NCI-H2196 treated with DMSO at 0.1 percent for 48 hours (cell line): ENCODE results near the gene KRTAP12-2.
"Not testable (repeated sequence)": the region's sequence is repeated elsewhere in the genome, so short reads cannot be mapped to it uniquely, and the experiment has no call there.

ENCODE experiments used
- DNase-seq: peaks from one replicate; lab custom pipeline; 2025; ENCODE audit not compliant: unreplicated experiment; lab: John Stamatoyannopoulos, UW

KRTAP12-2 gene

GRCh38 chr21:44632067-44632466 lies 34.7 kb downstream of the KRTAP12-2 start:
- DNase-seq: no peak

- DNase-seq: no peak
These were observed 36.3 kb downstream of the KRTAP12-2 start for GRCh38 chr21:44630440-44630839.

- no peak for DNase-seq
These were observed 37.9 kb downstream of the KRTAP12-2 start for GRCh38 chr21:44628707-44629391.

GRCh38 chr21:44627831-44628233 lies 38.9 kb downstream of the KRTAP12-2 start:
- not testable (repeated sequence) for DNase-seq

- DNase-seq: not testable (repeated sequence)
These were observed 39.4 kb downstream of the KRTAP12-2 start for GRCh38 chr21:44627181-44627822.

- no peak for DNase-seq
These were observed 40.0 kb downstream of the KRTAP12-2 start, which contains the start of gene KRTAP10-9 for GRCh38 chr21:44626673-44627143. Gene KRTAP10-9 (plus strand): TSS chr21:44627093. CDS start chr21:44627172, 79 bp downstream.

GRCh38 chr21:44626262-44626661 lies 40.5 kb downstream of the KRTAP12-2 start:
- DNase-seq: no peak

GRCh38 chr21:44625756-44626155 lies 41.0 kb downstream of the KRTAP12-2 start:
- no peak for DNase-seq

GRCh38 chr21:44623575-44623974 lies 43.2 kb downstream of the KRTAP12-2 start:
- DNase-seq: no peak

- no peak for DNase-seq
These were observed 46.8 kb downstream of the KRTAP12-2 start for GRCh38 chr21:44619886-44620285.

GRCh38 chr21:44618909-44619308 lies 47.8 kb downstream of the KRTAP12-2 start:
- DNase-seq: no peak

GRCh38 chr21:44618504-44618903 lies 48.2 kb downstream of the KRTAP12-2 start:
- DNase-seq: no peak

GRCh38 chr21:44617071-44617501 lies 49.6 kb downstream of the KRTAP12-2 start:
- no peak for DNase-seq

- DNase-seq: no peak
These were observed 50.2 kb downstream of the KRTAP12-2 start for GRCh38 chr21:44616591-44616926.
